CD4-positive, alpha-beta memory T cell (primary cell): ENCODE data around the gene ARHGEF37. TPM values are rescaled to one million over a fixed set of nuclear protein-coding genes. Genes with fewer than 3 reads are reported as not detected.

Experiments used
- CTCF ChIA-PET: fragments of 350-600 bp; sonication (Branson Sonifier 250); formaldehyde crosslinking; loops from one replicate; lab custom pipeline; 2021; ENCODE audit warnings: inconsistent platforms; ENCODE audit not compliant: partially characterized antibody; lab: Charles Lee
- POLR2A ChIA-PET: fragments of 350-600 bp; sonication (Branson Sonifier 250); formaldehyde crosslinking; loops from one replicate; lab custom pipeline; 2021; ENCODE audit not compliant: partially characterized antibody; lab: Charles Lee
- DNase-seq, 5 donors: peaks; one replicate each; pipeline versions ENCODE4 v3.0.0 to v3.0.0-alpha.2; 2020 to 2022; ENCODE audit warnings: mixed read lengths in 1 of 5
- H3K27ac ChIP-seq: one replicate; pipeline ENCODE4 v1.7.0; 2013; ENCODE audit warnings: low read depth, low read length
- H3K27me3 ChIP-seq: 2 replicates; pipeline ENCODE4 v1.7.0; 2013; ENCODE audit warnings: mild to moderate bottlenecking, low read length, moderate library complexity; ENCODE audit not compliant: insufficient read depth
- H3K36me3 ChIP-seq: 2 replicates; pipeline ENCODE4 v1.7.0; 2013; ENCODE audit warnings: mild to moderate bottlenecking, low read length, moderate library complexity; ENCODE audit not compliant: insufficient read depth
- H3K4me1 ChIP-seq: 2 replicates; pipeline ENCODE4 v1.7.0; 2013; ENCODE audit warnings: mild to moderate bottlenecking, low read length, moderate library complexity; ENCODE audit not compliant: insufficient read depth
- H3K4me3 ChIP-seq, 2 donors: one replicate each; pipeline ENCODE4 v1.7.0; 2013; ENCODE audit warnings: low read length in 2 of 2, mild to moderate bottlenecking in 1 of 2
- H3K9me3 ChIP-seq, 2 donors: one replicate each; pipeline ENCODE4 v1.7.0; 2013; ENCODE audit warnings: low read length in 2 of 2, control low read depth in 1 of 2; ENCODE audit not compliant: control insufficient read depth in 1 of 2
- H3K27ac Mint-ChIP-seq, 7 donors: one replicate each; pipeline ENCODE4 v1.8.0; 2020 to 2021; ENCODE audit warnings: mixed read lengths in 7 of 7, mild to moderate bottlenecking in 6 of 7, inconsistent platforms in 3 of 7, moderate library complexity in 3 of 7
- H3K27me3 Mint-ChIP-seq, 2 donors: one replicate each; pipeline ENCODE4 v1.8.0; 2020 to 2021; ENCODE audit warnings: mixed read lengths in 2 of 2
- H3K36me3 Mint-ChIP-seq, 2 donors: one replicate each; pipeline ENCODE4 v1.8.0; 2020 to 2021; ENCODE audit warnings: mixed read lengths in 2 of 2, inconsistent platforms in 1 of 2, mild to moderate bottlenecking in 1 of 2
- H3K4me1 Mint-ChIP-seq, 4 donors: one replicate each; pipeline ENCODE4 v1.8.0; 2020 to 2021; ENCODE audit warnings: mixed read lengths in 4 of 4, mild to moderate bottlenecking in 1 of 4
- H3K4me3 Mint-ChIP-seq, 8 donors: one replicate each; pipeline ENCODE4 v1.8.0; 2020 to 2021; ENCODE audit warnings: mixed read lengths in 8 of 8, mild to moderate bottlenecking in 7 of 8, moderate library complexity in 6 of 8, inconsistent platforms in 3 of 8
- H3K9me3 Mint-ChIP-seq, 8 donors: one replicate each; pipeline ENCODE4 v1.8.0; 2020 to 2021; ENCODE audit warnings: mixed read lengths in 8 of 8, mild to moderate bottlenecking in 5 of 8, inconsistent platforms in 3 of 8, moderate library complexity in 1 of 8
- intact Hi-C: fragments of 100-400 bp; cut with micrococcal nuclease; formaldehyde crosslinking; loops from one replicate; pipeline ENCODE4 v1.15.1; 2023
- polyA plus RNA-seq, 2 donors: library from polyadenylated mRNA; unstranded; fragments of 300-500 nt; fragmentation: Illumina TruSeq; gene quantifications; one replicate each; pipeline ENCODE4 v1.2.3, GENCODE V29; 2021
- total RNA-seq, 2 experiments: library from RNA; stranded (reverse); gene quantifications; one replicate each; pipeline ENCODE4 v1.2.3, GENCODE V29; 2021

ARHGEF37 gene
- total and polyA plus RNA-seq, 4 experiments from 2014 or later = 0.96 to 1.3 TPM; not detected in 2

DNA sequence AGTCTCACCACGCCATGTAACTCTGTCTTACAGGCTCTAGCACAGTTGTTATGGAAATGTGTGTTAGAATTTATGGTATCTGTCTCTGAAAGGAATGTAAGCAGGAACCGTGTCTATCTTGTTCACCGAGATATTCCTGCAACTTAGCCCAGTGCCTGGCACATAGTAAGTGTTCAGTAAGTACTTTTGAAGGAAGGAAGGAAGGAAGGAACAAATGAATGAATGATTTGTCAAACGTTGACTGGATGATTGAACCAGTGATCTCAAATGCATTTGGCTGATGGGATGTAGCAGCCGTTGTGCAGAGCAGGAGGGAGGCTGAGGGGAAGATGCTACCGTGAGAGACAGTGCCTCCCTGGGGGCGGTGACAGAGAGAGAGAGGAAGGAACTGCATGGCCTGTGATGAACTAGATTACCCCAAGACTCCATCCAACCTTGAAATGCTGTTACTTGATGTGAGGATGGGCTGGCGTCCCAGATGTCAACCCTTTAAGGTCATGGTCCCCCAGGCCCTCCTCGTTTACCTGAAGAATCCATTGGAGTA, 101.3 kb downstream of the ARHGEF37 start:
- no peak overlapping the region for H3K4me3 ChIP-seq
- DNase-seq = no peak
- no peaks in the 10 kb centered on the region for H3K9me3 ChIP-seq
- Mint-ChIP-seq H3K9me3 (no peaks in the 10 kb centered on the region), H3K27me3 (peaks cover 13 to 15% of the 10 kb centered on the region in 2 donors), H3K36me3 (no peaks in the 10 kb centered on the region), H3K27ac (no peak overlapping the region), H3K4me3 (no peak overlapping the region), H3K4me1 (no peaks in the 10 kb centered on the region)
- H3K27ac ChIP-seq = no peak overlapping the region
- H3K36me3 ChIP-seq = no peaks in the 10 kb centered on the region
- intact Hi-C loops = no loop called here
- ChIA-PET CTCF (no interaction called here), POLR2A (no interaction called here)
- H3K4me1 ChIP-seq = no peaks in the 10 kb centered on the region
- peaks cover 1% of the 10 kb centered on the region for H3K27me3 ChIP-seq

- H3K36me3 Mint-ChIP-seq = no peaks in the 10 kb centered on the region
- POLR2A ChIA-PET = no interaction called here
- intact Hi-C loops = no loop called here
- H3K4me1 Mint-ChIP-seq = no peaks in the 10 kb centered on the region
- CTCF ChIA-PET = interaction anchor here (0.7 kb wide), 1 partner anchor 17 kb away, joined by 3 read pairs; no protein-coding TSS in a partner anchor
- no peaks in the 10 kb centered on the region for H3K4me1 ChIP-seq
- H3K27me3 ChIP-seq = peaks cover 9% of the 10 kb centered on the region
- no peak overlapping the region for H3K4me3 Mint-ChIP-seq
- H3K4me3 ChIP-seq = no peak overlapping the region
- H3K9me3 ChIP-seq = no peaks in the 10 kb centered on the region
- no peaks in the 10 kb centered on the region for H3K36me3 ChIP-seq
- no peak overlapping the region for H3K27ac ChIP-seq
- H3K9me3 Mint-ChIP-seq = peaks cover 0 to 2% (median 0%) of the 10 kb centered on the region in 8 donors
- DNase-seq = no peak
- peaks cover 22% of the 10 kb centered on the region in 2 donors for H3K27me3 Mint-ChIP-seq
- no peak overlapping the region for H3K27ac Mint-ChIP-seq
Measured at GRCh38 chr5:149683964-149684363, 102.7 kb downstream of the ARHGEF37 start.

- ChIA-PET POLR2A (no interaction called here), CTCF (no interaction called here)
- H3K4me3 Mint-ChIP-seq = no peak overlapping the region
- Histone ChIP-seq H3K27me3 (peaks cover 9% of the 10 kb centered on the region), H3K27ac (no peak overlapping the region), H3K4me1 (no peaks in the 10 kb centered on the region), H3K36me3 (no peaks in the 10 kb centered on the region), H3K9me3 (no peaks in the 10 kb centered on the region), H3K4me3 (no peak overlapping the region)
- H3K27ac Mint-ChIP-seq = no peak overlapping the region
- no peaks in the 10 kb centered on the region for H3K4me1 Mint-ChIP-seq
- no peak for DNase-seq
- intact Hi-C loops = no loop called here
- H3K27me3 Mint-ChIP-seq = peaks cover 24 to 25% of the 10 kb centered on the region in 2 donors
- no peaks in the 10 kb centered on the region for H3K36me3 Mint-ChIP-seq
- peaks cover 0 to 2% (median 0%) of the 10 kb centered on the region in 8 donors for H3K9me3 Mint-ChIP-seq
Measured at GRCh38 chr5:149684371-149684770, 103.1 kb downstream of the ARHGEF37 start.

Other genes with a start within 250 kb of the ARHGEF37 start
- gene GRPEL2, start 236.0 kb upstream of the ARHGEF37 start, total RNA-seq = 10 to 100 TPM; 39.4 to 41.9 TPM
- gene GRPEL2, start 236.0 kb upstream of the ARHGEF37 start, polyA plus RNA-seq = 1 to 10 TPM; 6.9 to 7.1 TPM
- gene PCYOX1L, start 223.5 kb upstream of the ARHGEF37 start, total RNA-seq = 10 to 100 TPM; 40.4 to 43.9 TPM
- 10 to 100 TPM in 1 of 2 donors, 1 to 10 TPM in 1; 9.9 to 15.6 TPM for gene PCYOX1L, start 223.5 kb upstream of the ARHGEF37 start, polyA plus RNA-seq
- gene IL17B, start 202.2 kb upstream of the ARHGEF37 start, total RNA-seq = not detected
- not detected for gene IL17B, start 202.2 kb upstream of the ARHGEF37 start, polyA plus RNA-seq
- gene CSNK1A1, start 30.1 kb upstream of the ARHGEF37 start, total RNA-seq = 100 to 1,000 TPM; 175 to 189 TPM
- gene CSNK1A1, start 30.1 kb upstream of the ARHGEF37 start, polyA plus RNA-seq = 100 to 1,000 TPM; 135 to 162 TPM
- gene PPARGC1B, start 148.8 kb downstream of the ARHGEF37 start, total RNA-seq = 1 to 10 TPM; 3.3 to 3.6 TPM
- 1 to 10 TPM in 1 of 2 donors, under 1 TPM in 1; 0.29 to 3.0 TPM for gene PPARGC1B, start 148.8 kb downstream of the ARHGEF37 start, polyA plus RNA-seq